ENCODE results near the gene FAM186B. TPM values are rescaled to one million over a fixed set of nuclear protein-coding genes. Genes with fewer than 3 reads are reported as not detected.
A peak's percentile ranks its signal among the peaks of the same experiment; 100 is the strongest.

Gene FAM186B
- total and polyA plus RNA-seq, 2 of the 13 experiments (the other 11 are each of a cell fraction or from before 2014, with no cell fraction given), result 0.07 to 0.20 TPM

- no peak for TF ChIP-seq MNT (IDR thresholded peaks at IDR 0.05)
- TF ChIP-seq CHD4 (IDR thresholded peaks at IDR 0.05; ENCODE audit: borderline replicate concordance, low read length), result no peak
- TF ChIP-seq DBP (CRISPR knock-in tag; IDR thresholded peaks at IDR 0.05; ENCODE audit: not compliant biosample characterization), result no peak
- TF ChIP-seq HNF1B (CRISPR knock-in tag; IDR thresholded peaks at IDR 0.05), result peak; percentile 46
- no peak for TF ChIP-seq TCF12 (IDR thresholded peaks at IDR 0.05)
- no peak for TF ChIP-seq TCF12 (CRISPR knock-in tag; IDR thresholded peaks at IDR 0.05)
- TF ChIP-seq RBAK (CRISPR knock-in tag; IDR thresholded peaks at IDR 0.05), result no peak
- no peak for TF ChIP-seq RELA (CRISPR knock-in tag; IDR thresholded peaks at IDR 0.05)
- TF ChIP-seq ZNF234 (CRISPR knock-in tag; conservative IDR thresholded peaks at IDR 0.05), result no peak
- no peak for TF ChIP-seq SSRP1 (CRISPR knock-in tag; IDR thresholded peaks at IDR 0.05)
- peak; percentile 51; the same call in 1 of the 2 replicates for TF ChIP-seq TBX2 (CRISPR knock-in tag; IDR thresholded peaks at IDR 0.05; ENCODE audit: borderline replicate concordance)
- no peak for TF ChIP-seq SCMH1 (CRISPR knock-in tag; IDR thresholded peaks at IDR 0.05; ENCODE audit: borderline replicate concordance)
- TF ChIP-seq ZNF710 (CRISPR knock-in tag; IDR thresholded peaks at IDR 0.05; ENCODE audit: borderline replicate concordance), result peak; percentile 45
- TF ChIP-seq TOE1 (CRISPR knock-in tag; IDR thresholded peaks at IDR 0.05), result no peak
- no peak for TF ChIP-seq RFX3 (CRISPR knock-in tag; IDR thresholded peaks at IDR 0.05)
- peak; percentile 39; the same call in 1 of the 2 replicates for TF ChIP-seq ZSCAN31 (CRISPR knock-in tag; IDR thresholded peaks at IDR 0.05; ENCODE audit: low read depth)
- TF ChIP-seq REL (CRISPR knock-in tag; conservative IDR thresholded peaks at IDR 0.05), result no peak
- no peak for TF ChIP-seq ZNF678 (CRISPR knock-in tag; IDR thresholded peaks at IDR 0.05)
- TF ChIP-seq HNRNPH1 (optimal IDR thresholded peaks at IDR 0.05; ENCODE audit: low read depth, low read length), result no peak
- TF ChIP-seq PATZ1 (CRISPR knock-in tag; IDR thresholded peaks at IDR 0.05), result 0 out of 2 replicates have a peak, but pooled peaks have one; percentile 27
- no peak for TF ChIP-seq NFIC (IDR thresholded peaks at IDR 0.05; ENCODE audit: low read length)
- TF ChIP-seq PHB2 (IDR thresholded peaks at IDR 0.05; ENCODE audit: partially characterized antibody), result no peak
- peak; percentile 86 for TF ChIP-seq HNF4A (CRISPR knock-in tag; IDR thresholded peaks at IDR 0.05)
- 0 out of 2 replicates have a peak, but pooled peaks have one; percentile 22 for TF ChIP-seq KDM6A (CRISPR knock-in tag; IDR thresholded peaks at IDR 0.05; ENCODE audit: low read depth)
- no peak for TF ChIP-seq KDM1A (CRISPR knock-in tag; IDR thresholded peaks at IDR 0.05)
Measured at GRCh38 chr12:49642370-49642802, 36.9 kb upstream of the FAM186B start (continued).
